Neuronal stem cell (in vitro differentiated cells): ENCODE data around the gene ROM1.
A peak's percentile ranks its signal among the peaks of the same experiment; 100 is the strongest.

Experiments
- DNase-seq: peaks from one replicate; pipeline ENCODE4 v3.0.0-alpha.2; 2013; ENCODE audit warnings: low spot score
- H2AFZ ChIP-seq: one replicate; pipeline ENCODE4 v1.6.1; 2013; ENCODE audit warnings: mild to moderate bottlenecking, low read length, inconsistent platforms
- H2AK5ac ChIP-seq: 2 replicates; pipeline ENCODE4 v1.6.1; 2013; ENCODE audit warnings: low read depth, mild to moderate bottlenecking, inconsistent platforms, low read length, moderate library complexity, mixed read lengths
- H2BK120ac ChIP-seq: 2 replicates; pipeline ENCODE4 v1.6.1; 2013; ENCODE audit warnings: low read depth, mild to moderate bottlenecking, inconsistent platforms, low read length, moderate library complexity, mixed read lengths
- H2BK12ac ChIP-seq: one replicate; pipeline ENCODE4 v1.6.1; 2013; ENCODE audit warnings: low read length, inconsistent platforms
- H2BK15ac ChIP-seq: 2 replicates; pipeline ENCODE4 v1.6.1; 2013; ENCODE audit warnings: mild to moderate bottlenecking, low read length, inconsistent platforms, mixed read lengths
- H2BK5ac ChIP-seq: one replicate; pipeline ENCODE4 v1.6.1; 2013; ENCODE audit warnings: inconsistent platforms, mild to moderate bottlenecking, low read length, moderate library complexity
- H3K14ac ChIP-seq: one replicate; pipeline ENCODE4 v1.6.1; 2013; ENCODE audit warnings: low read length, inconsistent platforms
- H3K18ac ChIP-seq: 2 replicates; pipeline ENCODE4 v1.6.1; 2013; ENCODE audit warnings: low read length, inconsistent platforms
- H3K23ac ChIP-seq: 2 replicates; pipeline ENCODE4 v1.6.1; 2013; ENCODE audit warnings: low read depth, mild to moderate bottlenecking, mixed read lengths, low read length, inconsistent platforms; ENCODE audit not compliant: poor library complexity
- H3K27ac ChIP-seq: replicated peaks from 3 replicates; pipeline ENCODE4 v1.5.1; 2013; ENCODE audit warnings: low read length, inconsistent platforms
- H3K27me3 ChIP-seq, 3 experiments: 2 replicates each; pipeline ENCODE4 v1.6.1; 2013; ENCODE audit warnings: low read length in 3 of 3, mild to moderate bottlenecking in 2 of 3, inconsistent platforms in 1 of 3, low read depth in 1 of 3, mixed read lengths in 1 of 3, moderate library complexity in 1 of 3; ENCODE audit not compliant: control insufficient read depth in 3 of 3, insufficient read depth in 3 of 3
- H3K36me3 ChIP-seq, 2 donors: replicated peaks in 1 of 2; 2 replicates each; pipeline ENCODE4 v1.6.1; 2013; ENCODE audit warnings: low read length in 2 of 2; ENCODE audit not compliant: control insufficient read depth in 2 of 2, insufficient read depth in 2 of 2
- H3K4ac ChIP-seq: 2 replicates; pipeline ENCODE4 v1.6.1; 2013; ENCODE audit warnings: inconsistent platforms, mild to moderate bottlenecking, low read length, moderate library complexity
- H3K4me1 ChIP-seq, 2 donors: 1 replicate in 1 of 2; 2 replicates in 1 of 2; pipeline ENCODE4 v1.6.1; 2013; ENCODE audit warnings: low read length in 2 of 2, low read depth in 1 of 2; ENCODE audit not compliant: control insufficient read depth in 2 of 2, insufficient read depth in 1 of 2
- H3K4me2 ChIP-seq: one replicate; pipeline ENCODE4 v1.6.1; 2013; ENCODE audit warnings: mild to moderate bottlenecking, low read length, inconsistent platforms; ENCODE audit not compliant: insufficient read depth, poor library complexity, severe bottlenecking
- H3K4me3 ChIP-seq, 2 donors: 2 replicates each; pipeline ENCODE4 v1.5.1; 2013; ENCODE audit warnings: low read length in 2 of 2, mild to moderate bottlenecking in 2 of 2, inconsistent platforms in 1 of 2, moderate library complexity in 1 of 2
- H3K79me1 ChIP-seq: one replicate; pipeline ENCODE4 v1.6.1; 2013; ENCODE audit warnings: low read depth, mild to moderate bottlenecking, inconsistent platforms, low read length, moderate library complexity
- H3K9ac ChIP-seq: one replicate; pipeline ENCODE4 v1.6.1; 2013; ENCODE audit warnings: mild to moderate bottlenecking, low read depth, low read length, inconsistent platforms; ENCODE audit not compliant: poor library complexity
- H3K9me3 ChIP-seq, 2 donors: replicated peaks in 1 of 2; 2 replicates each; pipeline versions ENCODE3 to v1.6.1; 2013; ENCODE audit warnings: low read length in 2 of 2, mild to moderate bottlenecking in 2 of 2, inconsistent platforms in 1 of 2, low read depth in 1 of 2, mixed read lengths in 1 of 2, moderate library complexity in 1 of 2; ENCODE audit not compliant: control insufficient read depth in 2 of 2, insufficient read depth in 1 of 2
- H4K8ac ChIP-seq: one replicate; pipeline ENCODE4 v1.6.1; 2013; ENCODE audit warnings: low read depth, mild to moderate bottlenecking, inconsistent platforms, low read length, moderate library complexity
- H4K91ac ChIP-seq: one replicate; pipeline ENCODE4 v1.6.1; 2013; ENCODE audit warnings: low read length, low read depth, mild to moderate bottlenecking, inconsistent platforms; ENCODE audit not compliant: poor library complexity
- WGBS, 2 donors: extraction: QIAGEN DNeasy Blood & Tissue Kit; methylation state at CpG; one replicate each; pipeline ENCODE4 v1.1.7; 2013; ENCODE audit warnings: missing lambda C conversion rate in 2 of 2, mixed read lengths in 1 of 2; ENCODE audit not compliant: insufficient read length in 2 of 2, insufficient replicate concordance in 1 of 2; ENCODE audit errors: extremely low coverage in 2 of 2; 5-methylcytosine and 5-hydroxymethylcytosine counted together

The ROM1 gene

GRCh38 chr11:62608776-62609175 lies 4.3 kb upstream of the ROM1 start:
- H3K14ac ChIP-seq = no peak overlapping the region
- no peak overlapping the region for H2BK5ac ChIP-seq
- peak overlapping the region; percentile 23 for H2AK5ac ChIP-seq
- peaks cover 0 to 24% of the 10 kb centered on the region in 2 donors for H3K36me3 ChIP-seq
- no peak overlapping the region for H4K8ac ChIP-seq
- no peak overlapping the region for H2AFZ ChIP-seq
- H2BK15ac ChIP-seq = no peak overlapping the region
- no peaks in the 10 kb centered on the region for H3K79me1 ChIP-seq
- H3K27ac ChIP-seq = no peak overlapping the region
- H3K9me3 ChIP-seq = peaks cover 0 to 2% of the 10 kb centered on the region in 2 donors
- H3K4me3 ChIP-seq = no peak overlapping the region
- H2BK120ac ChIP-seq = no peak overlapping the region
- peak overlapping the region; percentile 16 for H3K23ac ChIP-seq
- no peak overlapping the region for H3K18ac ChIP-seq
- no peak for DNase-seq
- peak overlapping the region; percentile 25 for H3K9ac ChIP-seq
- H3K27me3 ChIP-seq = peaks cover 0 to 3% (median 0%) of the 10 kb centered on the region in 3 experiments
- H3K4me2 ChIP-seq = no peak overlapping the region
- no peak overlapping the region for H3K4ac ChIP-seq
- H4K91ac ChIP-seq = no peak overlapping the region
- WGBS, 2 donors = no CpG with 5 or more reads among the region's 12 CpGs
- no peak overlapping the region for H2BK12ac ChIP-seq
- peaks cover 21 to 29% of the 10 kb centered on the region in 2 donors for H3K4me1 ChIP-seq

GRCh38 chr11:62610403-62610802 lies 2.7 kb upstream of the ROM1 start:
- Histone ChIP-seq H3K4ac (no peak overlapping the region), H3K14ac (no peak overlapping the region), H2BK120ac (peak overlapping the region; percentile 74), H2BK12ac (no peak overlapping the region), H3K4me1 (peaks cover 12 to 15% of the 10 kb centered on the region in 2 donors), H3K4me2 (no peak overlapping the region), H3K4me3 (no peak overlapping the region), H3K18ac (no peak overlapping the region), H3K27me3 (no peaks in the 10 kb centered on the region), H3K23ac (no peak overlapping the region), H3K9me3 (peaks cover 0 to 2% of the 10 kb centered on the region in 2 donors), H4K8ac (no peak overlapping the region), H2AFZ (no peak overlapping the region), H2BK5ac (peak overlapping the region; percentile 72), H3K36me3 (peaks cover 0 to 23% of the 10 kb centered on the region in 2 donors), H2BK15ac (peak overlapping the region; percentile 79), H3K9ac (no peak overlapping the region), H3K79me1 (no peaks in the 10 kb centered on the region), H3K27ac (no peak overlapping the region), H4K91ac (no peak overlapping the region), H2AK5ac (peak overlapping the region; percentile 87)
- WGBS, 2 donors = no CpG with 5 or more reads among the region's 6 CpGs
- DNase-seq = no peak

- peak overlapping the region; percentile 87 for H2AK5ac ChIP-seq
- H4K8ac ChIP-seq = no peak overlapping the region
- peak overlapping the region; percentile 12 for H3K14ac ChIP-seq
- H3K4me3 ChIP-seq = peak overlapping the region; percentile 57 to 88
- peaks cover 8 to 15% of the 10 kb centered on the region in 2 donors for H3K4me1 ChIP-seq
- H2BK15ac ChIP-seq = peak overlapping the region; percentile 79
- no peak overlapping the region for H2BK12ac ChIP-seq
- H3K4me2 ChIP-seq = peak overlapping the region; percentile 80
- H3K79me1 ChIP-seq = peaks cover 1% of the 10 kb centered on the region
- WGBS, 2 donors = no CpG with 5 or more reads among the region's 28 CpGs
- H2BK5ac ChIP-seq = peak overlapping the region; percentile 72
- H4K91ac ChIP-seq = no peak overlapping the region
- H3K23ac ChIP-seq = peak overlapping the region; percentile 80
- peaks cover 0 to 21% of the 10 kb centered on the region in 2 donors for H3K36me3 ChIP-seq
- peak overlapping the region; percentile 89 for H2AFZ ChIP-seq
- peak overlapping the region; percentile 74 for H2BK120ac ChIP-seq
- no peak overlapping the region for H3K4ac ChIP-seq
- no peak overlapping the region for H3K27ac ChIP-seq
- H3K27me3 ChIP-seq = no peaks in the 10 kb centered on the region
- H3K9me3 ChIP-seq = peaks cover 0 to 2% of the 10 kb centered on the region in 2 donors
- peak overlapping the region; percentile 26 for H3K9ac ChIP-seq
- peak overlapping the region; percentile 76 for H3K18ac ChIP-seq
- DNase-seq = no peak
Measured at GRCh38 chr11:62610814-62611704, 2.0 kb upstream of the ROM1 start.

- H3K9me3 ChIP-seq = peaks cover 0 to 2% of the 10 kb centered on the region in 2 donors
- H2AK5ac ChIP-seq = peak overlapping the region; percentile 95
- no CpG with 5 or more reads among the region's 34 CpGs for WGBS, 2 donors
- peaks cover 5 to 28% of the 10 kb centered on the region in 2 donors for H3K36me3 ChIP-seq
- peak overlapping the region; percentile 80 for H3K4me2 ChIP-seq
- peak overlapping the region; percentile 93 for H3K18ac ChIP-seq
- H3K4me3 ChIP-seq = peak overlapping the region; percentile 57 to 88
- H3K14ac ChIP-seq = peak overlapping the region; percentile 10
- H3K4ac ChIP-seq = peak overlapping the region; percentile 85
- peak overlapping the region; percentile 30 for H2BK12ac ChIP-seq
- no peak overlapping the region for H4K8ac ChIP-seq
- H2BK15ac ChIP-seq = no peak overlapping the region
- peak overlapping the region; percentile 6 for H2BK120ac ChIP-seq
- H2BK5ac ChIP-seq = peak overlapping the region; percentile 8
- peaks cover 1% of the 10 kb centered on the region for H3K79me1 ChIP-seq
- peak overlapping the region; percentile 70 for H3K23ac ChIP-seq
- peak overlapping the region; percentile 89 for H2AFZ ChIP-seq
- no peak overlapping the region for H4K91ac ChIP-seq
- DNase-seq = no peak
- peak overlapping the region; percentile 89 for H3K9ac ChIP-seq
- H3K27me3 ChIP-seq = no peaks in the 10 kb centered on the region
- no peak overlapping the region for H3K27ac ChIP-seq
- H3K4me1 ChIP-seq = peaks cover 8 to 15% of the 10 kb centered on the region in 2 donors
Measured at GRCh38 chr11:62611705-62612365, 1.2 kb upstream of the ROM1 start.
